Limb (tissue), 2 donors: ENCODE data around the gene C16orf90.
"Not testable (repeated sequence)": the region's sequence is repeated elsewhere in the genome, so short reads cannot be mapped to it uniquely, and the experiment has no call there.

ENCODE experiments used
- DNase-seq, 2 donors: peaks; one replicate each; pipeline ENCODE4 v3.0.0-alpha.2; 2016; ENCODE audit errors: extremely low spot score in 2 of 2

The C16orf90 gene

DNA sequence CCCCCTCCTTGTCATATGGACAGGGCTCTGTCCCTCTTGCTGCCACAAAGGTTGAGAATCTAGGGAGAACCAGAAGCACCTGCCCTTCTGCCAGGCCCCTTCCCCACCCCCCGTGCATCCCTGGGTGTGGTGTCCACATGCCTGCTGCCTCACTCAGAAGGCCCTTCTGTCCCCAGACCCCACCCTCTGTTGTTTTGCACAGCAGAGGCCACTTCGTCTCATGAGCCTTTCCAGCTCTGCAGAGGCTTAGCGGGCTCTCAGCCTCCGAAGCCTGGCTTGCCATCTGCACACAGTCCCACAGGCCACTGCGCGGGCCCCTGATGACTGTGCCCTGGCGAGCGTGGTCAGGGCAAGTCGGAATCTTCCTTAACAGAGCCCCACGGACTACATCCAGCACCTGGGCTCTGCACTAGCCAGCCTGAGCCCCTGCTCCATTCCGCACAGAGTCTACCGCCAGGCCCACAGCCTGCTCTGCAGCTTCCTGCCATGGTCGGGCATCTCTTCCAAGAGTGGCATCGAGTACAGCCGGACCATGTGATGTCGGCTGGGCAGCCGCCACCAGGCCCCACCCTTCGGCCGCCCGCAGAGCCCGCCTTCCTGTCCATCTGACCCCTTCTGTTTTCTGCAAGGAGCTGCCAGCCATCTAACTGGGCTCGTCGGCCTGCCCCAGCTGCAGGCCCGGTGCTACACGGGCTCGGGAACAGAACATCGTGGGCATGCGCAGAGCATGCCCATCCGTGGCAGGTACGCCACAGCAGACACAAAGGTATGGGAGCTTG is 10.8 kb downstream of the C16orf90 start:
- no peak for DNase-seq

DNA sequence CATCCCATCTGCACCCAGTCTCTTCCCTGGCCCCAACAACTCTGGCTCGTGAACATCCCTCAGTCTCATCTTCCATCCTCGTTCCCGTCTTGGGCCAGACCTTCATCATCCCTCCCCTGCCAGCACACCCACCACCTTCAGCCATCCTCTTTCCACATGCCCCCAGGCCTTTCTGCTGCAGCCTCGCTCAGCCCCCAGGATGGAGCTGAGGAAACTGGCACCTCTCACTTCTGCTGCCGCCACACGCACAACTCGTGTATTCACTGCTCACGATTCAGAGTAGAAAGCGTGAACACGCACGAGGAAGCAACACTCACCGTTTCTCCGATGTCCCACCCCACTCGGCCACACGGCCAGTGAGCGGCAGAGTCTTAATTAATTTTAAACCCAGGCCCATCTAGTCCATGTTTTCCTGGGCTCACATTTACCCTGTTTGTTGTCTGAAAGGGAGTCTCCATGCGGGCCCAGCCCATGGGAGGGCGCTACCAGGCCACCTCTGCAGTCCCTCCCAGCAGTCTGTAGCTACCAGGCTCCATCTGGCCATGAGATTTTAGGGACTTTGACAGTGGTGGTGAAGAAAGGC is 12.5 kb downstream of the C16orf90 start:
- no peak for DNase-seq

DNA sequence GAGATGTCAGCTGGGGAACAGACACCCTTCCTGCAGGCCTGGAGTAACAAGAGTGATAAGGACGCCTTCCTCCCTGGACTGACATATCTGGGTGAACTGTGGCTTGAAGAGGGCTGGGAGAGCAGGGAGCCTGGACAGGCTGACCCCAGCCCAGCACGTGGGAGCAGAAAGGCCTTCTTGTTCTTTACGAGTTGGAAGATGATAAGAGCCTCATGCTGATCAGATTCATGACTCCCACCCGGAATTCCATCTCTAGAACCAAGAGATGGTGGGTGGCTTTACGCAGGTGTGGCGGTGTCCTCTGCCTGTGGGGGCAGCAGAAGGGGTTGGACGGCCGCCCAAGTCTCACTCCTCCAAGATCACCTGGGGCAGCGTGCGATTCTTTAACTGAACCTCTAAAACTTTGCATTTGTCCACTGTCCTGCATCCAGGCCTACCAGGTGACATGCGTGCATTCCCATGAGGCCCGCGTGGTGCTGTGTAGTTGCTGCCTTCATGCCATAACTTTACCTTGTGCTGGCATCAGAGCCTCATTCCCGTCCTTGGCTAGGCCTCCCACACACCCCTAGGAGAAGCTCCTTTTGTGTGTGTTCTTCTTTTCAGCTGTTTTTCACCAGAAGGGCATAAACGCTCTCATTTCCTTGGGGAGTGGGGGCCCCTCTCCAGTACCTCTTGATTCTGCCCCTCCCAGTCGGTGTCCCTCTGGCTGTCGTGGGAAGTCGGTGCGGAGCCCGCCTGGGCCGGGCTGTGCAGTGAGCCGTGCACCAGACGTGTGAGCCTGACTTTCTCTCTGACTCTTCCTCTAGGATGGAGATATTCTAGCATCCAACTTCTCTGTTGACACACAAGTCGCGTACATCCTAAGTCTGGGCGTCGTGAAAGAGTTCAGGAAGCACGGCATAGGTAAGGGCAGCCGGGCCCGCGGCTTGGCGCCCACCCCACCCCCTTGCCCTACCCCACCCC is 13.3 kb downstream of the C16orf90 start:
- no peak for DNase-seq

DNA sequence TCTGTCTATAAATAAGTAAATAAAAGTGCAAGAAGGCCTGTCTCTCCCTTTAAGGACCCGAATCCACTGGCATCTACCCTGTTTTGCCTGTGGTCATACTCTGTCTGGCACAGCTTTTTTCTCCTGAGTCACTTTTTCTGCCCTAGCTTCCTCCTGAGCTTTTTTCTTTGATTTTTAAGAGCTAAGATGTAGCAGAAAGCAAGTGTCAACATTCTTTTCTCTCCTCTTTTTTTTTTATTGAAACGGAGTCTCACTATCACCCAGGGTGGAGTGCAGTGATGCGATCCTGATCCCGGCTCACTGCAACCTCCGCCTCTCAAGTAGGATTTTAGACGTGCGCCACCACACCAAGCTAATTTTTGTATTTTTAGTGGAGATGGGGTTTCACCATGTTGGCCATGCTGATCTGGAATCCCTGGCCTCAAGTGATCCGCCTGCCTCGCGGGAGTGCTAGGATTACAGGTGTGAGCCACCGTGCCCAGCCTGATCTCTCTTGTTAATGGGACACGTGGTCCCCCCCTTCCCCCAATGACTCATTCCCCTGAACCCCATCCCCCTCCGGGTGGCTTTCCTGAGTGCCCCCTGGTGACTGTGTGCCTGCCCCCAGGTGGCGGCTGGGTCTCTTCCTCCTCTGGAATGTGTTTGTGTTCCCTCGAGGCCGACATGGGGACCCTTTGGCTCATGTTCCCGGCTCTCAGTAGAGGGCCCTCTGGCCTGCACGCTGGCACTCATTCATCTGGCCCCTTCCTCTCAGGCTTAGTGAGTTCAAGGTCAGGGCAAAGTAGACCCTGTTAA is 14.2 kb downstream of the C16orf90 start:
- DNase-seq: no peak

DNA sequence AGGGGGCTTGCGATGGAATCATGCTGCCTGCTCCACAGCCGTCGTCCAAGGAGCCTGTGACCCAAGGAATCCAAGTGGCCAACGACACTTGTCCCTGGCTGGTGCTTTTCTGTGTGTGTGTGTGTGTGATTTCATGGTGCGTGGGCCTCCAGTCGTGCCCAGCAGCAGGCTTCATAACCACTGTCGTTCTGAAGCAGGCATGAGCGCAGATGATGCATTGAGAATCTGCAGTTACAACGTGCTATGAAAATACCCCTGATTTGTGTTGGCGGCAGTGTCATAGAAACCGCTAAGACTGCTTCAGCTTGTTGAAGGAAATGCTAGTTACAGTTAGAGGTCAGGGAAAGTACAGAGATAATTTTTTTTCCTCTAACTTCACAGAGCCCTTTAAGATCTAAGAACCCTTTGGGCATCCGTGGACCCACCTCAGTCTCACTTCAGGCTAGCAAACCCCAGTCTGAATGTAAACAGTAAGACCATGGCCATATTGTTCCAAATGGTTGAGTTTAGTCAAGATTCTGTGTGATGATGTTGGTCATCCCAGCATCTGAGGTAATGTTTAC is 15.6 kb downstream of the C16orf90 start:
- no peak for DNase-seq

DNA sequence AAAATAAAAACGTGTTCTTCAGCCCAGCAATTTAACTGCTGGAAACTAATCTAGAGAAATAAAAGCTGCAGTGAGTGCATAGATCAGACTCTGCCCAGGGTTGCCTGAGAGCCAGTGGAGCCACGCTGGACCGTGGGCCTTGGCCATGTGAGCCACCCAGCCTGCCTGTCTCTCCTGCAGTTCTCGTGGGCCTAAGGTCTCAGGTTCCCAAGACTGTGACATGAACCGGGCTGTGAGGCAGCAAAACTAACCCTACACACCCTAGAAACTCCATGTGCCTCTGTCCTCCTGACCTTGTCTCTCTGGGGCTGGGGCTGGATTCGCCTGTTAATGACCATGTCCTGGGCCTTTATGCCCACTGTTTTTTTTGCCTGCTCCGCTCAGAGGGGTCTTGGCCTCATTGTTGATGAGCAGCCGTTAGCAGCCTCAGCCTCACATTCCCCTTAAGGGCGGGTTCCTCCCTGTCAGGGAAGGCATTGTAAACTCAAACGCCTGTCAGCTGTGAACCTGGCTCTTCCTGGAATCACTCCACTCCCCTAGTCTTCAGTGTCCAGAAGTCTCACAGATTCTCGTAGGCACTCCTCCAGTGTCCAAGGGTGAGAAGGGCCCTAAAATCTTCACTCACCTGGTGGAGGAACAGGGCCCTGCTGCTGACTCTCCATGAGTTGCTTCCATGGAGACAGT is 16.9 kb downstream of the C16orf90 start:
- no peak for DNase-seq

DNA sequence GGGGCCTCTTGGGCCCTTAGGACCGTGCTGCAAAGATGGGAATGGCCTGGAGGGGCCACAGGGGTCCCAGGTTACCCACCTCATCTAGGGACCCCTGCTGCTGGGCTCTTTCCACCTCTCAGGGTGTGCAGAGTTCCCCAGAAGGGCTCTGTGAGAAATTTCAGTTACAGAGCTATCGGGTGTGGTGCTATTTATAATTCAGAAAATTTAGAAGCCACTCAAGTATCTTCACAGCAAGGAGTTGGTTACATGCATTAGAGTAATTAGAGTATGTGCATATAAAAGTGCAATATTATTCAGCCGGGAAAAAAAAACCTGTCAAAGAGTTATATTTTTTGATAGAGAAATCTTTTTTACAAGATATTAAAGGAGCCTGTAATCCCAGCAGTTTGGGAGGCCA is 18.9 kb downstream of the C16orf90 start:
- no peak for DNase-seq

DNA sequence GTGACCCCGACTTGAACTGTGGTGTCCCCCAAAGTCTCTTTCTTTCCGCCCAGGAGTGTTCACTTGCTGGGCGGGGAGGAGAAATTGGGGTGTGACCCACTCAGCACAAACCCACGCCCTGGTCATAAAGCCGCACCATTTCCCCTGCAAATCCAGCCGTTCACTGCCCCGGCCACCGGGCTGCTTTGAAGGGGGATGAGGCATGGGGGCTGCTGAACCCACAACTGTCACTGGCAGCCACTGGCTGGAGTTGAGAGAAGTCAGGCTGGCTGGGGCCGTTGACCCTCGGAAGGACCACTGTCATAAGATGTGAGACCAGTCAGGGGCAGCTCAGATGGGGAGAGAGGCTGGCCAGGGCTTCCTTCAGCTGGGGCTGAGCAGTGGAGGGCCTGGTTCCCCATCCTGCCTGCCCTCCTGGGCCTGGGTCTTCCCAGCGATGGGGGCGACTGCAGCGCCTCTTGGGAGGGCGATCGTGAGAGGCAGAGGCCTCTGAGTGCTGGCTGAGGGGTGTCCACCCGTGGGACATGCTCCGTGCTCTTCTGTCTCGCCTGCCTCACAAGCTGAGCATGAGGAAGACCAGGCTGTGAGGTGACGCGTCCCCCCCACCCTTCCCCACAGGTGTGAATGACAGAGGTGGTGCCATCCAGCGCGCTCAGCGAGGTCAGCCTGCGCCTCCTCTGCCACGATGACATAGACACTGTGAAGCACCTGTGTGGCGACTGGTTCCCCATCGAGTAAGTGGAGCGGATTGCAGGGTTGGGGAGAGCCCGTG is 19.5 kb downstream of the C16orf90 start:
- no peak for DNase-seq

DNA sequence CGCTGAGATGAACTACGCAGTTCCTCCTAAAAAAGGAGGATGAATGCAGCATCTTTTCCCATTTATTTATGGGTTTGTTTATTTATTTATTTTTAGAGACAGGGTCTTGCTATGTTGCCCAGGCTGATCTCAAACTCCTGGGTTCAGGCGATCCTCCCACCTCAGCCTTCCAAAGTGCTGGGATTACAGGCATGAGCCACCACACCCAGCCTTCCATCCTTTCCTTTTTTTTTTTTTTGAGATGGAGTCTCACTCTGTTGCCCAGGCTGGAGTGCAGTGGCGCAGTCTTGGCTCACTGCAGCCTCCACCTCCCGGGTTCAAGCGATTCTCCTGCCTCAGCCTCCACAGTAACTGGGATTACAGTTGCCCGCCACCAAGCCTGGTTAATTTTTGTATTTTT is 20.4 kb downstream of the C16orf90 start:
- not testable (repeated sequence) for DNase-seq

DNA sequence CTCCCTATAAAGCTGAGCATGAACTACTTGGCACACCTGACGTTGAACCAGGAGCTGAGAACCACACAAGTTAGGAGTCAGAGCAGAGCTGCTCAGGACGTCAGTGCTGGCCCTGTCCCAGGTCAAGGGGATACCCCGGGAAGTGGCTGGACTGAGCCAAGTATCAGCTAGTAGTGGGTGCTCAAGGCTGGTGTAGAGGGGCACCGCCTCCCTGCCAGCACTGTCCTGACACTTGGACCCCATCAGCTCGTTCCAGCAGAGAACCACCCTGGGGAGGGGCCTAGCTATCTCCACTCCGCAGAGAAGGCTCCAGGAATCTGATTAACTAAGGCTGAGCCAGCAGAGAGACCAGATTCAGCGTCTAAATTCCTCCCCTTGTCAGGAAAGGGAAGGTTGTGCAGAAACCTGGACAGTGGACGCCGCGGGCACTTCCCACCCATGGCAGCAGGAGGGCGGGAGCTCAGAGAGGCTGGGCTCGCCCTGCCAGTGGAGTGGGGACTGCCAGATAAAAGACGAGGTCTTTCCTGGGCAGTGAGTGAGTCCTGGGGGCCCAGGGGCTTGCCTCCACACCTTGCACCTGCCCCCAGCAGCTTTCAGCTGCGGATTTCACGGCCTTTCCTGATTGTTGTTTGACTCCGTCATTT is 21.0 kb downstream of the C16orf90 start:
- no peak for DNase-seq

DNA sequence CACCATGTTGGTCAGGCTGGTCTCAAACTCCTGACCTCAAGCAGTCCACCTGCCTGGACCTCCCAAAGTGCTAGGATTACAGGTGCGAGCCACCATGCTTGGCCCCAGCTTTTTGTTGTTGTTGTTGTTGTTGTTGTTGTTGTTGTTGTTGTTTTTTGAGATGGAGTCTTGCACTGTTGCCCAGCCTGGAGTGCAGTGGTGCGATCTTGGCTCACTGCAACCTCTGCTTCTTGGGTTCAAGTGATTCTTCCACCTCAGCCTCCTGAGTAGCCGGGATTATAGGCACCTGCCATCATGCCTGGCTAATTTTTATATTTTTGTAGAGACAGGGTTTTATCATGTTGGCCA is 21.7 kb downstream of the C16orf90 start:
- DNase-seq: not testable (repeated sequence)

DNA sequence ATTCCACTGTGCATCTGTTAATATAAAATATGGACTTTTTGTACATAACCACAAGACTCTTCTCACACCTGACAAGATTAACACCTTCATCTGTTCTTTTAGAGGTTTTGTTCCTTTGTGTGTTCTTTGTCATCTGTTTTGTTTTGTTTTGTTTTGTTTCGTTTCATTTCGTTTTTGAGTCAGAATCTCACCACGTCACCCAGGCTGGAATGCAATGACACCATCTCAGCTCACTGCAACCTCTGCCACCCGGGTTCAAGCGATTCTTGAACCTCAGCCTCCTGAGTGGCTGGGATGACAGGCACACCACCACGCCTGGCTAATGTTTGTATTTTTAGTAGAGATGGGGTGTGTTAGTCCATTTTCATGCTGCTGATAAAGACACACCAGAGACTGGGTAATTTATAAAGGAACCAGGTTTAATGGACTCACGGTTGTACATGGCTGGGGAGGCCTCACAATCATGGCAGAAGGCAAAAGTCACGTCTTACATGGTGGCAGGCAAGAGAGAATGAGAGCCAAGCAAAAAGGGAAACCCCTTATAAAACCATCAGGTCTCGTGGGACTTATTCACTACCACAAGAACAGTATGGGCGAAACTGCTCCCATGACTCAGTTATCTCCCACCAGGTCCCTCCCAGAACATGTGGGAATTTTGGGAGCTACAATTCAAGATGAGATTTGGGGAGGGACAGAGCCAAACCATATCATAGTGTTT is 22.3 kb downstream of the C16orf90 start:
- no peak for DNase-seq

DNA sequence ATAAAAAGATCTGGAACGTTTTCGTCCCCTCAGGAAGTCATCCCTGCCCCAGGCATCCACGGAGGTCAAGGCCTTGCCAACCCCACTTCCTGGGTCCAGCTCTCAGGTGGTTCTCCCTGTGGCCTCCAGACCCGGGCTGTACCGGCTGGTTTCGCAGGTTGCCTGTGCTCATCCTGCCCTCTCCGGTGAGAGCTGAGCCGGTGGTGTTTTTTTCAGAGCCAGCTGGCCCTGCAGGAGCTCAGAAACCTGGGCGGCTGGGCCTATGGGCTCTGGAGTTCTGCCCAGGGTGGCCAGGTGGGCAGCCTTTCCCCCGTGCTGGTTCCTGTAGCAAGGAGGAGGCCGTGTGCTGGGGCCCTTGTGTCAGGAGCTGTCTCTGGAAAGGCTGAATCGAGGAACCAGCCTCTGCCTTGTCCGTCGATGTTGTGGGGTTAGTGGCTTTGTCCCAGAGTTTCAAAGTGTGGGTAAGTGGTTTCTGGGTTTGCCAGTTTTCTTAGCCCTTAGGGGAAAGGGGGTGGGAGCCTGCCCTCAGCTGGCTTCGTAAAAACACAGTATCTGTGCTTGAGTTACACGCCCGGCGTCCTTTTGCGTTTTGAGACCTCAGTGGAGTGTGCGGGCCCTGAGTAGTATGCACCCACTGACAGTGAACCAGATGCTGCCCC is 23.6 kb downstream of the C16orf90 start:
- no peak for DNase-seq

DNA sequence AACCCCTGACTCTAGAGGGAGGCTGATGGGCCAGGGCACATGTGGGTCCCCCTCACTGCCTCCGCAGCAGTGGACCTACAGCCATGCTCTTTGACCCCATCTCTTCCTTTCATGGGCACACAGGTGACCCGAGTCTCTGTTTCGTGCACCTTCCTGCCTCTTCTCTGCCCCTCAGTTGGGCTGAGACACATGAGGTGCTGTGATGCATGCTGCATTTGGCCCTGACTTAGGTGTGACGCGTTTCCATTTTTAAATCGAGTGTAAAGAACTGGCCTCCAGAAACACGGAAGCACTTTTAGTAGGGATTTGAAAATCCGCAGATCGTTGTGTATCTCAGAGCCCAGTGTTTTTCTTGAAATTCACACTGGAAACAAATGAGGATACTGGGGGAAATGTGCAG is 24.6 kb downstream of the C16orf90 start:
- no peak for DNase-seq

DNA sequence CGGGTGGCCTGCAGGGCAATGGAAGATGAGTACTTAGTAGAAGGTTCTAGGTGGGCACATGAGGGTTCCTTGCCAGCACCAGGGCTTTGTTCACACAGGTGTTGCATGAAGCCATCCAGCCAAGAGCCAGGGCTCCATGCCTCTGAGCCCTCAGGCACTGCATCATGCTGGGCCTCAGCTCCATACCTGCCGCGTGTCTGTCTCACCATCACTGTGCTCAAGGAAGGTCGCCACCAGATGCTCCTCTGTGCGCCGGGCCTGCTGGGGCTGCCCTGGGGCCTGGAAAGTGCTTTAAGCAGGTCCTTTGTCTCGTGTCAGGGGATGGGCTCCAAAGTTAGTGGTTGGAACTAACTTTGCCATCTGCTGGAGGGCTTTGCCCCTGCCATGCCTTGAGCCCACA is 25.6 kb downstream of the C16orf90 start:
- no peak for DNase-seq

DNA sequence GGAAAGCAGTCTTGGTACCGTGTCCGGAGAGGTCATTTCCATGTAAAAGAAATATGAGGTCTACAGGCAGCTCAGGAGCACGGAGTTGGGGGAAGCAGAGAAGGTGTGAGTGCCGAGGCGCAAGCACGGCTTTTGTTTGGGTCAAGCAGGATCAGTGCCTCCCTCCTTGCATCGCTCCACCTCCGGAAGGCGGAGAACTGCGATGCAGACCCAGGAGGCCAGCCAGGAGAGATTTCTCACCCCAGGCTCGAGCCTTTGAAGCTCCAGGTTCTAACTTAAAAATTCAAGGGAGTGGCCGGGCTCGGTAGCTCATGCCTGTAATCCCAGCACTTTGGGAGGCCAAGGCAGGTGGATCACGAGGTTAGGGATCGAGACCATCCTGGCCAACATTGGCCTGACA is 26.8 kb downstream of the C16orf90 start:
- no peak for DNase-seq

DNA sequence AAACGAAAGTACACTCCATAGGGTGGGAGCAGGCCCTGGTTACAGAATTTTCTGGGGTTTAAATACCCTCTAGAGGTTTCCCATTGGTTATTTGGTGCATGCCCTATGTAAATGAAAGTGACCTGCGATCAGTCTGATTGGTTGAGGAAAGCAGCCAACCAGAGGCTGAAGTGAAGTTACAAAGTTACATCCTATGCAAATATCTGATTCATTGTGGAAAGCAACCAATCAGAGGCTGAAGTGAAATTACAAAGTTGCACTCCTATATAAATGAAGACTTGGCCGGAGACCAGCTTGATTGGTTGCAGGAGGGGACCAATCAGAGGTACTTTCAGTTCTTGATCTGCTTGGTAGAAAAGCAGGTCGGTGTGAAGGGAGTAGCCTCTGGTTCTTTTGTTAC is 27.4 kb downstream of the C16orf90 start:
- DNase-seq: no peak

DNA sequence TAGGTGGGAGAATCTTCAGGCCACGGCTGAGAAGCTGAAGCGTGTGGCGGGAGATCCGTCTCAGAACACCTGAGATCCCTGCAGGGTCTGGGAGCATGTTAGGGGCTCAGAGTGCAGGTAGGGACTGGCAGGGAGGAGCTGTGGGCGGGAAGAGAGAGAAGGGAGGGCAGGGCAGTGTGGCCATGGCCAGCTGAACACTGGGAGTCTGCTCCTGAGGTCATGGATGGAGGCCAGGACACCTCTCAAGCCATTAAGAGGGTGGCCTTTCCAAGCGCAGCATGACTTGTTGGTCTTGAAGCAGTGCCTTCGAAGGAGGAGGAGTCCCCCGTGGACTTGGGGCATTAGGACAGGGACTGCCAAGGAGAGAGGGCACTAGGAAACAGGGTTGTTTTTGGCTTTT is 28.1 kb downstream of the C16orf90 start:
- no peak for DNase-seq
